ENCODE results near the gene SNRPE. TPM values are rescaled to one million over a fixed set of nuclear protein-coding genes. Genes with fewer than 3 reads are reported as not detected.

SNRPE gene
- total RNA-seq, 1 experiment from 2014 or later = 358 TPM

- Histone ChIP-seq H3K36me3 (ENCODE audit: insufficient read depth, low read length, poor library complexity, severe bottlenecking) (peaks cover 23% of the 10 kb centered on the region), H3K4me3 (ENCODE audit: low read depth, low read length, poor library complexity, severe bottlenecking) (no peak overlapping the region), H3K27me3 (replicated peaks; ENCODE audit: insufficient read depth, low read depth, low read length, poor library complexity) (no peaks in the 10 kb centered on the region), H3K27ac (ENCODE audit: low read depth, low read length, poor library complexity, severe bottlenecking) (no peak overlapping the region), H3K9me3 (ENCODE audit: low read depth, low read length, poor library complexity, severe bottlenecking) (no peaks in the 10 kb centered on the region), H3K4me1 (ENCODE audit: insufficient read depth, low read length, poor library complexity, severe bottlenecking) (peaks cover 14% of the 10 kb centered on the region)
- CTCF ChIA-PET = no interaction called here
- intact Hi-C loops (cut with micrococcal nuclease; ENCODE audit: unreplicated experiment) = no loop called here
- TF ChIP-seq EZH2 (IDR thresholded peaks at IDR 0.05; ENCODE audit: borderline replicate concordance, low read depth, low read length, poor library complexity, severe bottlenecking) = no peak
- TF ChIP-seq CTCF (conservative IDR thresholded peaks at IDR 0.05; ENCODE audit: low read depth, low read length) = no peak
- DNase-seq (ENCODE audit: low spot score) = peak; percentile 14
- no TSS peak for BruUV-seq (replicated peaks)
- POLR2A ChIA-PET (ENCODE audit: low non-redundant PET) = no interaction called here
Measured at GRCh38 chr1:203858055-203858454, 3.3 kb upstream of the SNRPE start.

GRCh38 chr1:203858975-203859374, 2.4 kb upstream of the SNRPE start:
- Histone ChIP-seq H3K27me3 (replicated peaks; ENCODE audit: insufficient read depth, low read depth, low read length, poor library complexity) (no peaks in the 10 kb centered on the region), H3K4me1 (ENCODE audit: insufficient read depth, low read length, poor library complexity, severe bottlenecking) (peaks cover 15% of the 10 kb centered on the region), H3K27ac (ENCODE audit: low read depth, low read length, poor library complexity, severe bottlenecking) (no peak overlapping the region), H3K4me3 (ENCODE audit: low read depth, low read length, poor library complexity, severe bottlenecking) (no peak overlapping the region), H3K36me3 (ENCODE audit: insufficient read depth, low read length, poor library complexity, severe bottlenecking) (peaks cover 24% of the 10 kb centered on the region), H3K9me3 (ENCODE audit: low read depth, low read length, poor library complexity, severe bottlenecking) (no peaks in the 10 kb centered on the region)
- ChIA-PET POLR2A (ENCODE audit: low non-redundant PET) (no interaction called here), CTCF (no interaction called here)
- BruUV-seq (replicated peaks) = no TSS peak
- TF ChIP-seq CTCF (conservative IDR thresholded peaks at IDR 0.05; ENCODE audit: low read depth, low read length) (no peak), EZH2 (IDR thresholded peaks at IDR 0.05; ENCODE audit: borderline replicate concordance, low read depth, low read length, poor library complexity, severe bottlenecking) (no peak)
- no peak for DNase-seq (ENCODE audit: low spot score)
- intact Hi-C loops (cut with micrococcal nuclease; ENCODE audit: unreplicated experiment) = no loop called here

GRCh38 chr1:203860396-203861025, 888 bp upstream of the SNRPE start:
- no peak for TF ChIP-seq CTCF (conservative IDR thresholded peaks at IDR 0.05; ENCODE audit: low read depth, low read length)
- no peak for TF ChIP-seq EZH2 (IDR thresholded peaks at IDR 0.05; ENCODE audit: borderline replicate concordance, low read depth, low read length, poor library complexity, severe bottlenecking)
- intact Hi-C loops (cut with micrococcal nuclease; ENCODE audit: unreplicated experiment) = loop anchor here (1.0 to 5.0 kb wide), 5 partner anchors 267 to 647 kb away; no protein-coding TSS in a partner anchor
- Histone ChIP-seq H3K4me1 (ENCODE audit: insufficient read depth, low read length, poor library complexity, severe bottlenecking) (peaks cover 15% of the 10 kb centered on the region), H3K27me3 (replicated peaks; ENCODE audit: insufficient read depth, low read depth, low read length, poor library complexity) (no peaks in the 10 kb centered on the region), H3K4me3 (ENCODE audit: low read depth, low read length, poor library complexity, severe bottlenecking) (peak overlapping the region; percentile 80), H3K36me3 (ENCODE audit: insufficient read depth, low read length, poor library complexity, severe bottlenecking) (peaks cover 24% of the 10 kb centered on the region), H3K27ac (ENCODE audit: low read depth, low read length, poor library complexity, severe bottlenecking) (peak overlapping the region; percentile 88), H3K9me3 (ENCODE audit: low read depth, low read length, poor library complexity, severe bottlenecking) (no peaks in the 10 kb centered on the region)
- ChIA-PET POLR2A (ENCODE audit: low non-redundant PET) (interaction anchor here (0.6 to 0.7 kb wide), 4 partner anchors 470 to 658 kb away, joined by 3 to 5 read pairs (median 3); no protein-coding TSS in a partner anchor), CTCF (interaction anchor here (0.5 to 1.3 kb wide), 8 partner anchors 11 to 1424 kb away, joined by 3 to 15 read pairs (median 4); no protein-coding TSS in a partner anchor)
- BruUV-seq (replicated peaks) = no TSS peak
- peak; percentile 76 for DNase-seq (ENCODE audit: low spot score)
